Endometrial microvascular endothelial cells (primary cell): ENCODE results near the gene TSPEAR. TPM values are rescaled to one million over a fixed set of nuclear protein-coding genes. Genes with fewer than 3 reads are reported as not detected.
"Not testable (repeated sequence)": the region's sequence is repeated elsewhere in the genome, so short reads cannot be mapped to it uniquely, and the experiment has no call there.

Experiments used
- in situ Hi-C: cut with HindIII; loops from 2 replicates; pipeline ENCODE4 v1.10.0; 2017; ENCODE audit warnings: low sequenced_read_pairs, low pct_unique_long_range_greater_than_20kb; ENCODE audit errors: inconsistent ontology term
- total RNA-seq: library from RNA; depleted of rRNA; stranded (reverse); fragments of >200 nt; gene quantifications from one replicate; pipeline ENCODE4 v1.2.3, GENCODE V29; 2015; ENCODE audit errors: inconsistent ontology term

The TSPEAR gene
- total RNA-seq, 1 donor from 2014 or later, result not detected

DNA sequence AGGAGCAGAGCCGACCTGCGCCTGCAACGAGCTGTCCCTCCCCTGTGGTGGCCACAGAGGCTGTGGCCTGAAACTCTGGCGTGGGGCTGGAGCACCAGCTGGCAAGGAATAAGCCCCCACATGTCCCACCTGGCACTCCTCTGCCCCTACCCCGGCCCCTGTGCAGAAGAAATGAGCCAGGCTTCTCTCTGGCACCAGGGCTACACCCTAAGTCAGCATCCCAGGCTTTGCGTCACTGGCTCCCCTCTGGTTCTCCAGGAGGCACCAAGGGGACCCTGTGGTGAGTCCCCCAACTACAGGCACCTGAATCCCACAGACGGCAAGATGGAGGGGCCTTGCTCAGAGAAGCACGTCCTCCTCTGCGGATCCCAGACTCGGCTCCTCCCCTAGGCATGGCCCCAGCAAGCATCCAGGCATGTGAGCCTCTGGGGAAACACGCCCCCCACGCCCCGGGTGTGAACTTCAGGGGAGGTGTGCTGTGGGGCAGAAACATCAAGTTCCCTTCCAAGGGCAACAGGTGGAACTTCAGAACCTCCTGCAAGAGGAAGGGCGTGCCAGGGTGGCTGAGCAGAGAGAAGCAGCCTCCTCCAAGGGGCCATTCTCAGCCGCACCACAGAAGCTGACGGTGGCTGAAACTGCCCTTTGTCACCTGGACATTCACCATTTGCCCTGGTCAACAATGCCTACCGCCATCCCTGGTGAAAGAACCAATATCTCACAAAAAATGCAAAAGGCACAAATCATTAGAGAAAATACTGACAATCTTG is 108.1 kb downstream of the TSPEAR start:
- in situ Hi-C loops, result no loop called here

GRCh38 chr21:44602463-44602850 is 108.9 kb downstream of the TSPEAR start:
- in situ Hi-C loops, result no loop called here

GRCh38 chr21:44601596-44602462 is 109.5 kb downstream of the TSPEAR start:
- in situ Hi-C loops, result no loop called here

DNA sequence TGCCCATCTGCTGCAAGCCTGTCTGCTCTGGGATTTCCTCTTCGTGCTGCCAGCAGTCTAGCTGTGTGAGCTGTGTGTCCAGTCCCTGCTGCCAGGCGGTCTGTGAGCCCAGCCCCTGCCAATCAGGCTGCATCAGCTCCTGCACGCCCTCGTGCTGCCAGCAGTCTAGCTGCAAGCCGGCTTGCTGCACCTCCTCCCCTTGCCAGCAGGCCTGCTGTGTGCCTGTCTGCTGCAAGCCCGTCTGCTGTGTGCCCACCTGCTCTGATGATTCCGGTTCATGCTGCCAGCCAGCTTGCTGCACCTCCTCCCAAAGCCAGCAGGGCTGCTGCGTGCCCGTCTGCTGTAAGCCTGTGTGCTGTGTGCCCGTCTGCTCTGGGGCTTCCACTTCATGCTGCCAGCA is 110.3 kb downstream of the TSPEAR start:
- in situ Hi-C loops, result not testable (repeated sequence)

DNA sequence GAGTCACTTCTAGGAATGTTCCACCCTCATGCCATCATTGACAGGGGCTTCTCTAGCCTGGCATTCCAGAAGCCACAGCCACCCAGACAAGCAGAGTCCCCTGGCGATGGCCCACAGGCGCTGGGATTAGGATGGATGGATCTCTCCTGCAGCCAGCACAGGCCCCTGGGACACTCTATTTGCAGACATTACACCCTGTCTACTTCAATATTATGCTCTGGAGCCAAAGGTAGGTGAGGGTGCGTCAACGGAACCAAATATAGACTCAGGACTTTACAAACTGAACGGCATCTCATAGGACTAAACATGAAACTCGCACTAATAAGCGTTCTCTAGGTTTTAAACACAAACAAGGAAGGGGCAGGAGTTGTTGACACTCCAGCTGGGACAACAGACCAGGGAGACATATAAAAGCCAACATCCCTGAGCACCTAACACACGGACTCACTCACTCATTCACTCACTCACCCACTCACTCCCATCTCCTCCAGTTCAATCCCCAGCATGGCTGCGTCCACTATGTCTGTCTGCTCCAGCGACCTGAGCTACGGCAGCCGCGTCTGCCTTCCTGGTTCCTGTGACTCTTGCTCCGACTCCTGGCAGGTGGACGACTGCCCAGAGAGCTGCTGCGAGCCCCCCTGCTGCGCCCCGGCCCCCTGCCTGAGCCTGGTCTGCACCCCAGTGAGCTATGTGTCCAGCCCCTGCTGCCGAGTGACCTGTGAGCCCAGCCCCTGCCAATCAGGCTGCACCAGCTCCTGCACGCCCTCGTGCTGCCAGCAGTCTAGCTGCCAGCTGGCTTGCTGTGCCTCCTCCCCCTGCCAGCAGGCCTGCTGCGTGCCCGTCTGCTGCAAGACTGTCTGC is 111.0 kb downstream of the TSPEAR start, which contains the start of gene KRTAP10-7:
Gene KRTAP10-7 (plus strand): TSS at position 480 of the 861 bp plus-strand sequence. CDS start 25 bp downstream, at position 505.
- in situ Hi-C loops, result not testable (repeated sequence)

GRCh38 chr21:44599264-44600029 is 111.9 kb downstream of the TSPEAR start:
- in situ Hi-C loops, result no loop called here

- in situ Hi-C loops, result no loop called here
Measured at GRCh38 chr21:44598061-44598460, 113.3 kb downstream of the TSPEAR start.

DNA sequence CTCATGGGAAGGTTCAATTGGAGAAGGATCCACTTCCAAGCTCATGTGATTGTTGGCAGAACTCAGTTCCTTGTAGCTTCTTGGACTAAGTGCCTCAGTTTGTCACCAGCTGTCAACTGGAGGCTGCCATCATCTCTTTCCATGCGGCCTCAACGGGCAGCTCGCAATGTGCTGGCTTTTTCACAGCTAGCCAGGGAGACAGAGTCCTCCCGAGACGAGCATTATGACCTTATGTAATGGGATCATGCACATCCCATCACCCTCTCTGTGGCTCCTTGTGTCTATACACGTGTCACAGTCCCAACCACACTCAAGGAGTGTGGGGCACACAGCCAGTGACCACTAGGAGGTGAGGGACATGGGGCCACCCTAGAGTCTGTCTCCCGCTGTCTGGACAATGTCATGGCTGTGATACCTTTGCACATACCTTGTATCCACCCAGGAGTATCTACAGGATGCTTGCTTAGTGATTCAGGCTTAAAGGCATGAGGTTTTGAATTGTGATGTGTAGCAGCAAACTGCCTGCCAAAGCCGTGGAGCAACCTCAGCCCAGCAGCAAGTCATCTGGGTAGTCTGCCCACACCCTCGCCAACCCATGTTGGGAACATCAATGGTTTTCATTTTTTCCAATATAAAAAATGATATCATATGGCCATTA is 115.2 kb downstream of the TSPEAR start:
- in situ Hi-C loops, result no loop called here

DNA sequence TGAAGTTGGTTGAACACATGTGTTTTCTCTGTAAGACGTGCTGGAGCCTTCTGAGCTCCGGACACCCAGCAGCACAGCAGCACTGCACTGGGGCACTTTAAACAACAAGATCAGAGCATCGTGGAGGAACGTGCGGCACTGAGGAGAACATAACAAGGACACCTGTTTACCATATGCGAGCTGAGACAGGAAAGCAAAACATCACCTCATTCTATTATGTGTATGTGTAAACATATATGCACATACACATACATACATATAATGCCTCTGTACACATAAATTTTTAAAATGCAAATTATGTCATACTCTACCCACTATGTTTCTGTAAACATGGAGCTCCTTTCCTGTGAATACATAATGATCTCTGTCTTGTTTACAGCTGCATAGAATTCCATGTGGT is 115.8 kb downstream of the TSPEAR start:
- in situ Hi-C loops, result no loop called here

DNA sequence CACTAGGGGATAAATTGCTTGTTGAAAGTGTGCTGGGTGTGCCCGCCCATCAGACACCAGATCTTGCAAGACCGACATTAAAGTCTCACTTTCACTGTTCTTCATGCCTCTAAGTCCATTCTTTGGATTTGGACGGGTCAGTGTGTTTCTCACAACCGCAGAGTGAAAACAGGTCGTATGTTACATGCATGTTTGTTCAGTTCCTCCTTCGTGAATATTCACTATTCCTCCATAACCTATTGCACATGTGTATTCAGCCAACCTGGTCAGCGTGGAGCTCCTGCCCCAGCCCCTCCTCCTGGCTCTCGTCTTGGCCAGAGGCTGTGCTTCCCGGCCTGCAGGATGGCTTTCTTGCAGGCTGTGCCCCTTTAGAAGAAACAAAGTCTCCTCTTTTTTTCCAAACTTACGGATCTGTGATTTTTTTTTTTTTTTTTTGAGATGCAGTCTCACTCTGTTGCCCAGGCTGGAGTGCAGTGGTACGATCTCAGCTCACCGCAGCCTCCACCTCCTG is 116.9 kb downstream of the TSPEAR start:
- in situ Hi-C loops, result no loop called here

GRCh38 chr21:44593598-44594405 is 117.6 kb downstream of the TSPEAR start:
- in situ Hi-C loops, result no loop called here

DNA sequence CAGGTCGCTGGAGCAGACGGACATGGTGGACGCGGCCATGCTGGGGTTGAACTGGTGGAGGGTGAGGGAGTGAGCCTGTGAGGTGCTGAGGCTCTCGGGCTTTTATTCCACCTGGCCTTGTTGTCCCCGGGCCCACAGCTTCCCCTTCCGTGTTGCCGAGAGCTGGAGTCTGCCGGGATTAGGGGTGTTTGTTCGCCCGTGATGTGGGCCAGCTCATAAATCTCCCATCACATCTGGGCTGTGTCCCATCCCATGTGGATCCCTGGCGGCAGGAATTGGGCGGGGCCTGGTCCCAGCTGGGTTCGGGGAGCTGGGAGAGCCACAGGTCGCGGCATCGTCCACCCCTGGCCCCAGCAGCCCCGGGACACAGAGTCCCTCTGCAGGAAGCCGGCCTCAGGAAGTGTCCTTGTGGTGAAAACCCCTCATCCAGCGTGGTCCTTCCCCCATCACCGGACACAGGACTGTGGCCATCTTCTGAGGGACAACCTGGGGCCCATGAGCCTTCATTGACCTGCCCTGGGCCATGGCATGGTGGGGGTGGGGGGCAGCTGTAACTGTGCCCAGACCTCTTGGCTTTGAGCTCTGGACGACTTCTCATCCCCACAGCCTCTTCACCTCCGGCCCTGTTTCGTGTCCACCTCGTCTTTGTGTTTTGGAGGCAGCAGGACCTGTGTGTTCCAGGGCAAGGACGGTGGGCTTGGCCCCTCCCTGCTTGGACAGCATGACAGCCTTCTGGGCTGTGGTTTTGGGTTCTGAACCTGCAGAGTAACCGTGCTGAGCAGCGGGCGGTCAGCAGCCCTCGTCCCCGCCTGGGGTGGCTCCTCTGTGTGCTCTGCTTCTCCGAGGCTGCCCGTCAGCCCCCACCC is 118.7 kb downstream of the TSPEAR start, which contains the start of gene KRTAP10-6:
Gene KRTAP10-6 (minus strand): TSS at position 60 of the 866 bp plus-strand sequence. CDS start 21 bp downstream, at position 39.
- in situ Hi-C loops, result no loop called here

GRCh38 chr21:44591801-44592130 is 119.6 kb downstream of the TSPEAR start:
- in situ Hi-C loops, result not testable (repeated sequence)

DNA sequence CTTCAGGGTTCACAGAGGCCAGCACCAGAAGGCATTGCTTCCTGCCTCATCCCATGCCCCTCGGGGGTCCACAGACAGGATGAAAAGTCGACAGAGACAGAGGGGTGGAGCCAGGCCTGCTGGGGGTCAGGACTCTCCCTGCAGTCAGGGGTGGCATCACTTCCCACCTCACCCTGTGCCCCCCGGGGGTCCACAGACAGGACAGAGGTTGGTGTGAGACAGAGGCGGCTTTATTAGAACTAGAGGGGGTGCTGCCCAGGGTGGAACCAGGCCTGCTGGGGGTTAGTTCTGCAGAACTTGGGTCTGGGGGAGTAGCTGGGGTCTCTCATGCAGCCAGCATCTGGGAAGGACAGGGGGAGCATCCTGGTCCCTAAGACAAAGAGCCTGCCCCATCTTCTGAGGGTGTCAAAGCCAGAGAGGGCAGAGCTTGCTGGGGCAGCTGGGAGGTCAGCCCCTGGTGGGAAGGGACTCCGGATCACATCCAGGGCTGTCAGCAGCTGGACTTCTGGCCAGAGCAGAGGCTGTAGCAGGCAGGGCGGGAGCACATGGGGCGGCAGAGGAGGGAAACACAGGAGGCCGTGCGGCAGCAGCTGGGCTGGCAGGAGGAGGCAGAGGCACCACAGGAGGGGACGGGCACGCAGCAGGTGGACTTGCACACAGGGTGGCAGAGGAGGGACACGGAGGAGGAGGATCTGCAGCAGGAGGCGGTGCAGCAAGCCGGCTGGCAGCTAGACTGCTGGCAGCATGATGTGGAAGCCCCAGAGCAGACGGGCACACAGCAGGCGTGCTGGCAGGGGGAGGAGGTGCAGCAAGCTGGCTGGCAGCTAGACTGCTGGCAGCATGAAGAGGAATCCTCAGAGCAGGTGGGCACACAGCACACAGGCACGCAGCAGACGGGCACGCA is 120.2 kb downstream of the TSPEAR start:
- in situ Hi-C loops, result not testable (repeated sequence)

GRCh38 chr21:44590311-44590721 is 121.1 kb downstream of the TSPEAR start:
- in situ Hi-C loops, result no loop called here
